Measurements from ENCODE around the gene TRPM7.

Gene TRPM7

DNA sequence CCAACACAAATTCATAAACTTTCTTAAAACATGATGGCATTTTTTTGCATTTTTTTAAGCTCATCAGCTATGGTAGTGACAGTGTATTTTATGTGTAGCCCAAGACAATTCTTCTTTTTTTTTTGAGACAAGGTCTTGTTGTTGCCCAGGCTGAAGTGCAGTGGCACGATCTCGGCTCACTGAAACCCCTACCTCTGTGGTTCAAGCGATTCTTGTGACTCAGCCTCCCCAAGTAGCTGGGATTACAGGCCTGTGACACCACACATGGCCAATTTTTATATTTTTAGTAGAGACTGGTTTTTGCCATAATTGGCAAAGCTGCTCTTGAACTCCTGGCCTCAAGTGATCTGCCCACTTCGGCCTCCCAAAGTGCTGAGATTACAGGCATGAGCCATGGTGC is 122.8 kb downstream of the TRPM7 start:
- DNase-seq = no peak

DNA sequence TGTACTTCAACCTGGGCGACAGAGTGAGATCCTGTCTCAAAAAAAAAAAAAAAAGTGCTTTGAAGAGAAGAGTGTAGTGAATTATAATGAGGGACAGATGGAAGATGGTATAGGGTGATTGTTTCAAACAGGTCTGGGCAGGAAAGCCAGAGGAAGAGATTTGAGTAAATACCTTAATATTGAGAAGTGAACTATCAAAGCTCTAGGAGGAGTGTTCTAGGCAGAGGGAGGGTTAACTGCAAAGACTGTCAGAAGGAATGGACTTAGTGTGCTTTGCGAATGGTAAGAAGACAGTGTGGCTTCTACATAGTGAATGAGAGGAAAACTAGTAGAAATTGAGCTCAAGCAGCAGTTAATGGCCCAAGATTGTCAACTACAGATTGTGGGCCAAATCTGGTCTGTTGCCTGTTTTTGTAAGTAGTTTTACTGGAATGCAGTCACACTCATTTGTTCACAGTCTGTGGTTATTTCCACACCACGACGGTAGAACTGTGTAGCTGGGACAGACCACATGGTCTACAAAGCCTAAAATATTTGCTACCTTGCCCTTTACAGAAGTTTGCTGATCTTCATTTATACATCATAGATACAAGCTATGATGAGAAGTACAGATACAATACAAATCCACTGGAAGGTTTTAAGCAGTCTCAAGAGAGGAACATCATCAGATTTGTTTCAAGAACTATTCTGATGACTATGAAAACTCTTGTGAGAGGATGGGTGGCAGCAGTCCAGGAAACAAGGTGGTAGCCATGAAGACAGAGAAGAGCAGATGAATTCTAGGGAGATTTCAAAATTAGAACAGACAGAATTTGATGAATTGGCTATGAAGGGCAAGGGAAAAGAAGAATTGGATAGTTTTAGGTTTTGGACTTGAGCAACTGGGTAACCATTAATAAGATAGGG is 123.6 kb downstream of the TRPM7 start:
- DNase-seq = no peak

DNA sequence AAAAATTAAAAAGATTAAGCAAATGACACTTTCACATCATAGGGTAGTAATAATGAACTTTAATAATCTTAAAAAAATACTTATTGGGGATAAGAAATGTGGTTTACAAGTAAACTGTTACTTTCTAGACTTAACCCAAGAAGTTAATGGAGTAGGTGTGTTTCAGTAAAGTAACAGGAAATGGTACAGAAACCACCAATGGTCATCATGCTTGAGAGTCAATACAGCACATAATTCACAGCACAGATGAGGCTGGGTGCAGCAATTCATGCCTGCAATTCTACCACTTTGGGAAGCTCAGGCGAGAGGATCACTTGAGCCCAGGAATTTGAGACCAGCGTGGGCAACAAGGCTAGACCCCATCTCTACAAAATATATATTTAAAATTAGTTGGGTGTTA is 128.6 kb downstream of the TRPM7 start:
- DNase-seq = no peak

DNA sequence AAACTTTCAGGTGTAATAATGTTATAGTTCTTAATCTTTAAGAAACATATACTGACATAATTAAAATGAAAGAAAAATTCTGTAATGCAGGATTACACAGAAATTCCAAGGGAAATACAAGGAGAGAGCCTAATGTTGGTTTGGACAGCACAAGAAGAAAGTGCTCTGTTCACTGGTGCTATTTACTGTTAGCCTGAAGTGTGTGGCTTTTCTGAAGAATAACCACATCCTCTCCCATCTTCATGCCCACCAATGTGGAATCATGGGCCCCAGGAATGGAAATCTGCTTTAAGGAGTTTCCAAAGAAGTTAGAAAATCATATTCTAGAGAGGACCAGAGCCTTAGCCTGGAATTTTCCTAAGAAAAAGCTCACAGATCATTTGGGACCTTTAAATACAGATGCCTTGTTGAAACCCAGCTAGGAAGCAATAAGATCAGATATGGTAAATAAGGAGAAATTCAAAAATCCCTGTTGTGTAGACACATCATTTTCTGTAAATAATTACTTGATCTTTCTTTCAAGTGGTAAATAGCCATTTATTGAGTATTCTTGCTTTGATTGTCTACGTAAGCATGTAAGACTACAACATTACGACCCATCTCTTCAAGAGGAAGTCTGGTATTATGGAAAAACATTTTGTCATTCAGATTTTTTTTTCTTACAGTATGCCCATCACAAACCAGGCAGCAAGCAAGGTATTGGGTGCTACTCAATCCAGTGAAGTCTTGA is 129.8 kb downstream of the TRPM7 start:
- DNase-seq = no peak

DNA sequence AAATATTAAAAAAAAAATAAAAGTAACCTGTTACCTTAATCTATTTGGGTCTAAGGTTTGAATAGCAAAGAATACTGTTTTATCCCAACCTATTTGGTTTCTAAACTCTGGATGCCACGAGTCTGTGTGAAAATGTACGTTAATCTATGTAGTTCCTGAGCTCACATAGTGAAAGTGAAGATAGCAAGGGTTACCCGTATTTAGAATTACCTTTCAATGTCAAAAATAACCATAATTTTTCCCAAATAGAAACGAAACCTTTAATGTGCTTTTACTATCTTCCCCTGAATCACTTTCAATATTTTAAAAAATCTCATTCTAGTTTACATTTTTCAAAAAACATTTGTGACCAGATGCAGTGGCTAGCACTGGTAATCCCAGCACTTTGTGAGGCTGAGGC is 134.4 kb downstream of the TRPM7 start:
- no peak for DNase-seq

DNA sequence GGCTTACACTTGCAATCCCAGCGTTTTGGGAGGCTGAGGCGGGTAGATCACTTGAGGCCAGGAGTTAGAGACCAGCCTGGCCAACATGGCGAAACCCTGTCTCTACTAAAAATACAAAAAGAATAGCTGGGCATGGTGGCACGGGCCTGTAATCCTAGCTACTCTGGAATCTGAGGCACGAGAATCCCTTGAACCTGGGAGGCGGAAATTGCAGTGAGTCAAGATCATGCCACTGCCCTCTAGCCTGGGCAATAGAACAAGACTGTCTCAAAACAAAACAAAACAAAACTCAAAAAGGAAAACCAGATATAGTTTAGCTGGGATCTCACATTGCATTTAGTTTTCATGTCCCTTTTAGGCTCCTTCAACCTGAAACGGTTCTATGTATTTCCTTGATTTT is 137.3 kb downstream of the TRPM7 start:
- no peak for DNase-seq

DNA sequence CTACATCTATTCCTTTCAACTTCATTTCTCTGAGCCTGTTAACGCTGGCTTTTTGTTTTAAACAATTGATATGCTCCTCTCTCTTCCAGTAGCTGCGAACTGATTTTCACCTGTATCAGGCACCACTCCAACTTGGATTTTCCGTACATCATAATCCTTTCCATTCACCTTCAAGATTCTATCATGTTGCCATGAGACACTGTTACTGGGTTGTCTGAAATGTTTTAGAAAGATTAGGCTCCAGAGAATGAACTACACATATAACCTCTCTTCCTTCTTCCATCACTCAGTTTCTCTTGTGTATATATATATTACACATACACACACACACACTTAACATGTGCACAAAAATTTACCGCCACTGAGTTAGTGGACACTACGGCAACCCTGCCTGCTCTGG is 140.0 kb downstream of the TRPM7 start, which contains the start of gene USP50:
Gene USP50 (minus strand): TSS at position 101 of the 400 bp plus-strand sequence. CDS start 141 bp downstream, outside the sequence.
- no peak for DNase-seq

DNA sequence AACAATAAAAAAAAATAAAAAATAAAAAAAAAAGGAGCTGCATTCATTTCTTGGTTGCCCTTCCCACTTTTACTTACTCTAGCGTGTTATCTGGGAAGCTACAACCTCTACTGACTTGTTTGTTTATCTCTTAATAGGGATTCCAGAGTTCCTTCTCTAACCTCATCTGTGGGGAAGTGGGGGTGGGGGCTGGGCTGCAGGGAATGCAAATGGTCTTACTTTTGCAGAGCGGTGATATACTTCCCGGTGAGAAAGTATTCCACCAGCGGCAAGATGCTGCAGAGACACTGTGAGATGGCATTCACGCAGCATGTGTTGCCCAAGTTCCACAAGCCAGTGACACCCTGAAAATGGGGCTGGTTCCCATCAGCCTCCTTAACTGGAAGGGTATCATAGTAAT is 142.2 kb downstream of the TRPM7 start:
- DNase-seq = no peak

DNA sequence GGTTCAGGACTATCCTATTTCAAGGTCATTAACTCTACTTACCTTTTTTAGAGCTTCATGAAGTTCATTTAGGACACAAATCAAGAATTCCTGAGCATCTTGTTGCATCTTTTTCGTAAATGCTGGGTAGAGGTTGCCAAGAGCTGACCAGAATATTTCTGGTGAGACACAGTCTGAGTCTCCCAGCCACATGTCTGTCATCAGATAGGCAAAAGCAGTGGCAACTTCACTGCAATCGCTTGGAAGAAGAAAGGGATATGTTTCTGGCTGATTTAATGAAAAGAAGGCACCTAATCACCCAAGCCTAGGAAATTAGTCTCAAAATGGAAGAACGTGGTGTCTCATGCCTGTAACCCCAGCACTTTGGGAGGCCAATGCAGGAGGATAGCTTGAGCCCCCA is 143.0 kb downstream of the TRPM7 start:
- no peak for DNase-seq

DNA sequence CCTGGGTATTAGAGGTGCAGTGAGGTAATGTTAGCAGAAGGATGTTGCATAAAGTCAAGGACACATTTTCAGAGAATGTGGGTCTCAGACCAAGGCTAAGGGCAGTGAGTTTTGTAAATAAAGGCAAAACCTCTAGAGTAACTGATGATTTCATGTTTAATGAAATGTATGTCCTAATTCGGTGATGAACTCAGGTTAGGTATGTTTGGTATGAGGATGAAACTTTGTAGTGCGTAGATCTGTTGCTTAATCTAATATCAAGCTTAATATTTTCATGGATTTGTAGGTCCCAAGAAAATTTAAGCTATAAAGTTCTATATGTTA is 143.7 kb downstream of the TRPM7 start:
- no peak for DNase-seq

DNA sequence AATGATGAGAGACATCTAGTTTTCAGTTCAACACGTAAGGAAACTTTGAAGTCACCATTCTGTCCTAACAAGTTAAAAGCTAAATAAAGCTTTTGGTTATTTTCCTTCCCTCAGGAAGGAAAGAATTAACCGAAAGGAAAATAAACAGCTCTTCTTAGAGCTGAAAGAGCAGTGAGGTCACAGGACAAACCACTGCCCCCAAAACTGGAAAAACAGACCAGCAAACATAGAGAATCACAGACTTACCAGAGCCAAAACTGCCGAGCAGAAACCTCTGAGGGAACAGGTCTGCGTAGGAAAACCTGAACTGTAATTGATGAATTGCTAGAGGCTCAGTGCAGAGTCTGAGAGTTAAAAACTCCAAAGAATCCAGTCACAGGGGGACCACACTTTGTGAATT is 154.8 kb downstream of the TRPM7 start:
- DNase-seq = no peak

DNA sequence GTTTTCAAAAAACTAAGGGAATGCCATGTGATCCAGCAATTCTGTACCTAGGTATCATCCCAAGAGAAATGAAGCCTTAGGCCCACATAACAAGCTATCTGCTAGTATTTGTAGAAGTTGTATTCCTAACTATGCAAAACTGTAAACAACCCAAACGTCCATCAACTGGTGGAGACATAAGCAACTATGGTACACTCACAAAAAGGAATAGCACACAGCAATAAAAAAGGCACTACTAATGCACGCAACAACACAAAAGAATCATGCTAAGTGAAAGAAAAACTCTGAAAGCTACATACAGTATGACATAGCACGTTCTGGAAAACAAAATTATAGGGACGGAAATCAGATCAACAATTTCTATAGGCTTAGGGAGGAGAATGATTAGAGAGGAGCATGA is 155.4 kb downstream of the TRPM7 start:
- no peak for DNase-seq

DNA sequence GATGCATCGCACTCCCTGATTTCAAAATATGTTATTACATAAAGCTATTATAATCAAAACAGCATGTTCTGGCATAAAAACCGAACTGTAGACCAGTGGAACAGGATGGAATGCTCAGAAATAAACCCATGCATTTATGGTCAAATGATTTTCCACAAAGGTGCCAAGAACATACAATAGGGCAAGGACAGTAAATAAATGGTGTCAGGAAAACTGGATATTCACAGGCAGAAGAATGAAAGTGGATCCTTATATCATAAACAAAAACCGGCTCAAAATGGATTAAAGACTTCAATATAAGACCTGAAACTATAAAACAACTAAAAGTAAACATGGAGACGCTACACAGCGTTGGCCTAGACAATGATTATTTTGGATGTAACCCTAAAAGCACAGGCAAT is 162.7 kb downstream of the TRPM7 start:
- DNase-seq = no peak

DNA sequence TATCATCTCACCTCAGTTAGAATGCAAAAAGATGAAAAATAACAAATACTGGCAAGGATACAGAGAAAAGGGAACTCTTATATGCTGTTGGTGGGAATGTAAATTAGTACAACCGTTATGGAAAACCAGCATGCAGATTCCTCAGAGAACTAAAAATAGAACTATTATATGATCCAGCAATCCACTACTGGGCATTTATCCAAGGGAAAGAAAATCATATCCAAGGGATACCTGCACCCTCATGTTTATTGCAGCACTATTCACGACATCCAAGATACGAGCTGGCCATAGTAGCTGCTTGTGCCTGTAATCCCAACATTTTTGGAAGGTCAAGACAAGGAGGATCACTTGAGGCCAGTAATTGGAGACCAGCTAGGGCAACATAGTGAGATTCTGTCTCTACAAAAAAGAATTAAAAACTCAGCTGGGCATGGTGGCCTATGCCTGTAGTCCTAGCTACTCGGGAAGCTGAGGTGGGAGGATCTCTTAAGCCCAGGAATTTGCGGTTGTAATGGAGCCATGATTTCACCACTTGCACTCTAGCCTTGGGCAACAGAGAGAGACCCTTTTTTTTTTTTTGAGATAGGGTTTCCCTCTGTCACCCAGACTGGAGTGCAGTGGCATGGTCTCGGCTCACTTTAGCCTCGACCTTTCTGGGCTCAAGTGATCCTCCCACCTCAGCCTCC is 166.7 kb downstream of the TRPM7 start:
- DNase-seq = no peak

DNA sequence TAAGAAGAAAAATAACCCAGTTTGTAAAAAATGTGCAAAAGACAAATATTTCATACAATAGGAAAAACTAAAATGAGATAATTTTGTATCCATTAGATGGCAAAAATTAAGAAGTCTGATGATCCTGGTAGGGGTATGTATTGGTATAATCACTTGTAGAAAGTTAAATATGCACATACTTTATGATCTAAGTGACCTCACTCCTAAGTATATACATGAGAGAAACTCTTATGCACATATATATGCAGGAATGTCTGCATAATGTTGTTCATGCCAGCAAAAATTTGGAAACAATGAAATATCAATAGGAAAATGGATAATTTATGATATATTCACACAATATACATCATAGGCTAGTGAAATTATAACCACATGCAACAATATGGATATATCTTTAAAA is 173.6 kb downstream of the TRPM7 start:
- DNase-seq = no peak

All from cortex of kidney (tissue), 1 donor.